Neuron (in vitro differentiated cells): ENCODE results near the gene CXCL16.
A peak's percentile ranks its signal among the peaks of the same experiment; 100 is the strongest.
"Not testable (repeated sequence)": the region's sequence is repeated elsewhere in the genome, so short reads cannot be mapped to it uniquely, and the experiment has no call there.

Source experiments
- H2AFZ ChIP-seq: one replicate; pipeline ENCODE4 v1.6.1; 2013; ENCODE audit warnings: low read depth, mild to moderate bottlenecking, inconsistent platforms, low read length, moderate library complexity
- H3K27me3 ChIP-seq: one replicate; pipeline ENCODE4 v1.6.1; 2013; ENCODE audit warnings: low read length; ENCODE audit not compliant: insufficient read depth
- H3K36me3 ChIP-seq: one replicate; pipeline ENCODE4 v1.6.1; 2013; ENCODE audit warnings: low read length; ENCODE audit not compliant: insufficient read depth
- H3K4me1 ChIP-seq: one replicate; pipeline ENCODE4 v1.6.1; 2013; ENCODE audit warnings: low read length; ENCODE audit not compliant: insufficient read depth
- H3K4me3 ChIP-seq: 2 replicates; pipeline ENCODE4 v1.5.1; 2013; ENCODE audit warnings: mild to moderate bottlenecking, low read length, moderate library complexity
- H3K9me3 ChIP-seq: one replicate; pipeline ENCODE4 v1.6.1; 2013; ENCODE audit warnings: low read length

Gene CXCL16

DNA sequence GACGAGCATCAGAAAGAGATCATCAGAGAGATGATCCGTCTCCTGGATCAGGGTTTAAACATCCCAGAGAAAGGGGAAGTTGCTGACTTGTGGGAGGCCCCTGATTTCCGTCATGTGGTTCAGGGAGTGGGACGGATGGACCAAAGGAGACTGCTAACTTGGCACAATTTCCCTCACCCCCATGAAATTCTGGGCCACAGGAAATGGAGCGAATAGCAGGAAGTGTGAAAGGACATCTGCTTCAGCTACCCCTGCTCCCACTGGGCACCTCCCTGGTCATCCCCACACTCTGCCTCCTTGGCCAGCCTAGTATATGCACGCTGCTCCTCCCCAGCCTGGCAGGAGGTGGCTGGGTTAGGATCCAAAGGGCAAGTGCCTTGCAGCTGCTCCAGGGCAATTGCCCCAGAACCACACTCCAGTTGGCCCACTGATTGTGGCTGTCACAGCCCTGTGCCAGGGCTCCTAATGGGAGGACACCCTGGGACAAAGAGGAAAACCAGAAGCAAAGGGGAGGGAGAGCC, 28.0 kb downstream of the CXCL16 start:
- Histone ChIP-seq H3K27me3 (no peaks in the 10 kb centered on the region), H3K9me3 (no peaks in the 10 kb centered on the region), H3K4me1 (peaks cover 13% of the 10 kb centered on the region), H2AFZ (no peak overlapping the region), H3K4me3 (peak overlapping the region; percentile 57), H3K36me3 (peaks cover 8% of the 10 kb centered on the region)

DNA sequence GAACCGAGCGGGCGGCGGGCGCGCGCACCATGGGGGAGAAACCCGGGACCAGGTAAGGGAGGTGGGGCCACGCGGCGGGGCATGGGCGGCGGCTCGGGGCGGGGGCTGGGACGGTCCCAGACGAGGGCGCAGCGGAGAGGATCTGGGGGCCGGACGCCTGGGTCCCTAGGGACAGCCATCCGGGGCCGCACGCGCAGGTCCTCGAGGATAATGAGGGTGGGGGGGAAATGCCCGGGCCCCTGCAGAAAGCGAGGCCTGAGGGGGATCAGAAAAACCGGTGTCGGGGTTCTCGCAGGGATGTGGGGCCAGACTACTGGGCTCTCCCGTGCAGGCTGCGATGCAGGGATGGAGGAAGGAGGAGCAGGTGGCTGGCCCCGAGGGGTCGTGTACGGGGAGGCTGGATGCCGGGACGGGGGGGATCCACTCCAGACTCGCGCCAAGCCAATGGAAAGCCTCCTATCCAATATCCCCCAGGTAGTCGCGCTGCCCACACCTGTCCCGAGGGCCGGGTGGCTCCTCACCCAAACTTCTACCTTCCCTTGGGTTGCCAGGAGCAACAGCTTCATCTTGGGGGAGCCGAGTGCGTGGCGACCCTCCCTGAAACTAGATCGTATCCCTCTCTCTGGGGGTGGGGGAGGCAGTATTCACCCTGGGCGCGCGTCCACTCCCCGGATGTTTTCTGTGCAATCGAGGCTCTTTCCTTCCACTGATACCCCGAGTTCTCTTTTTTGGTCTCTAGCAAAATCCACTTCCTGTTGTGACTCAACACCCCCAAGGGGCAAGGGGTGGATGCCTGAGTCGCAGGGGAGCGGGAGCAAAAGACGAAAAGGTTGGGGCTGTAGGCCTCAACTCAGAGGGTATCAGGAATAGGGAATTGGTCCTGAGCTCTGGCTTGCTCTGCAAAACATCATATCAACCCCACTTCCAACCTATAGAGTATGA, 28.8 kb downstream of the CXCL16 start:
- Histone ChIP-seq H3K27me3 (no peaks in the 10 kb centered on the region), H3K4me3 (peak overlapping the region; percentile 57), H3K9me3 (no peaks in the 10 kb centered on the region), H3K36me3 (peaks cover 5% of the 10 kb centered on the region), H3K4me1 (peaks cover 13% of the 10 kb centered on the region), H2AFZ (peak overlapping the region; percentile 66)

DNA sequence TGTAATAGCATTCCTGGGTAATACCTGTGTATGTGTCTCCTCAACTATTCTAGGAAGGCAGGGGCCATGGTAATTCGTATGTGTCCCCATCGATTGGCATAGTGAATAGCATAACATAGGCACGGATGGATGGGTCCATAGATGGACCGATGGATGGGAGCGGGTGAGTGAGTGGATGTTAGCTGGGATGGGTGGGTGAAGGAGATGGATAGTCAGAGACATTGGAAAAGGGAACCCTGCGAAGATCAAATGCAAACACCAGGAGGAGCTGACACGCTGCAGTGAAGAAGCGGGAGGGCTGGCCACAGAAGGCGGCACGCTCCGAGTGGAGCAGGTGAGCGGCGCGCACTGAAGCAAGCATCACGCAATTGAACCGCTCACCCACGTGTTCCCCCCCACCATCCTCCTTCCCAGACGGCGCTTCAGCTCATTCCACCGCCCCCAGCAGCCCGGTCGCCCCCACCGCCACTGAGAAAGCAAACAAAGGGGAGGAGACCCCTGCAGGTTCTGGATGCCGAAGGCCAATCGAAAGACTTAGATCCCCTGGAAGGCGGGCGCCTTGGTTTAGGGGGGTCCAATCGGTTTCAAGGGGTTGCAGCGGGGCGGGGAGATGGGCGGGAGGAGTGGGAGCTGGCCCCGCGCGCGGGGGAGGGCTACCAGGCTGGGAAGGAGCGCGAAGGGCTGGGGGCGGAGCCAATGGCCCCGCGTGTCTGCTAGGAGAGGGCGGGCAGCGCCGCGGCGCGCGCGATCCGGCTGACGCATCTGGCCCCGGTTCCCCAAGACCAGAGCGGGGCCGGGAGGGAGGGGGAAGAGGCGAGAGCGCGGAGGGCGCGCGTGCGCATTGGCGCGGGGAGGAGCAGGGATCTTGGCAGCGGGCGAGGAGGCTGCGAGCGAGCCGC, 29.7 kb downstream of the CXCL16 start, which contains the start of gene ARRB2:
TSS of gene ARRB2 (plus strand) at position 839 of the 899 bp plus-strand sequence. CDS start 90 bp downstream, outside the sequence.
- Histone ChIP-seq H3K4me3 (peak within 1 kb of the TSS; percentile 57), H2AFZ (peak within 1 kb of the TSS; percentile 66), H3K4me1 (peaks cover 13% of the 10 kb centered on the region), H3K27me3 (no peaks in the 10 kb centered on the region), H3K9me3 (no peaks in the 10 kb centered on the region), H3K36me3 (no peaks in the 10 kb centered on the region)

DNA sequence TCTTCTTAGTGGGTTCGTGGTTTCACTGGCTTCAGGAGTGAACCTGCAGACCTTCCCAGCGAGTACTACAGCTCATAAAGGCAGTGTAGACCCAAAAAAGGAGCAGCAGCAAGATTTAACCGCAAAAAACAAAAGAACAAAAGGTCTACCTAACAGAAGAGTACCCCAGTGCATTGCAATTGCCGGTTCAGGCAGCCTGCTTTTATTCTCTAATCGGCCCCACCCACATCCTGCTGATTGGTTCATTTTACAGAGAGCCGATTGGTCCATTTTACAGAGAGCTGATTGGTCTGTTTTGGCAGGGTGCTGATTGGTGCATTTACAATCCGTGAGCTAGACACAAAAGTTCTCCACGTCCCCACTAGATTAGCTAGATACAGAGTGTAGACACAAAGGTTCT, 31.3 kb downstream of the CXCL16 start:
- no peak overlapping the region for H2AFZ ChIP-seq

DNA sequence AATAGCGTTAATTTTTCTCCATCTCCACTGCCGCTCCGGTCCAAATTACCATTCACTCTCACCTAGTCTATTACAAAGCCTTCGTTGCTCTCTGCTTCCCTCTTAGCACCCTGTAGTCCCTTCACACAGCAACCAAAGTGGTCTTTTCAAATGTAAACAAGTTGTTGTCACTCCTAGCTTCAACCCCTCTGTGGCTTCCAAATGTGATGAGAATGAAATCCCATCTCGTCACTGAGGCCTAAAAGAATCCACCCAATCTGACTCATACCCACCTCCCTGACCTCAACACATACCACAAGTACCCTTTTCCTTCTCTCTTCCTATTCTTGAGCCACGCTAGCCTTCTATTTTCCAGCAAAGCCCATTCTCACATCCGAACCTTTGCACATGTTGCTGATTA, 33.6 kb downstream of the CXCL16 start:
- no peaks in the 10 kb centered on the region for H3K27me3 ChIP-seq

More for the DNA sequence above, 31.3 kb downstream of the CXCL16 start:
- Histone ChIP-seq H3K36me3 (no peaks in the 10 kb centered on the region), H3K4me1 (peaks cover 13% of the 10 kb centered on the region), H3K27me3 (no peaks in the 10 kb centered on the region), H3K9me3 (no peaks in the 10 kb centered on the region), H3K4me3 (no peak overlapping the region)

DNA sequence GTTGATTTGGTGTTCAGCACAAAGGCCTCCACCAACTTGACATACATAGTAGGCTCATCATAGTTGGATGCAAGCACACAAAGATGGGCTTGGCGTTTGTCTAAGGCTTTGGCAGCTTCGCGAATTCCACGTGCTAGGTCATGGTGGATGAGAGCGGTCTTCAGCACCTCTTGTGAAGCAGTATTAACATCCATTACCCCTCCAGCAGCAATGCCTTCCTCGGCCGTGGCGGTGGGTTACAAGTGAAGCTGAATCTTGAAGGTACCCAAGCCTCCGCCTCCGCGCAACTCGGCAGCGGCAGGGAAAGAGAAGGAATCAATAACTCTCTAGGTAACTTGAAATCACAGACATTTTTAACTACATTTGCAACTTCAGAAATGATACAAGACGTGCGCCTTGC, 34.7 kb downstream of the CXCL16 start:
- no peaks in the 10 kb centered on the region for H3K27me3 ChIP-seq
- H3K4me1 ChIP-seq = peaks cover 16% of the 10 kb centered on the region
- H3K9me3 ChIP-seq = no peaks in the 10 kb centered on the region
- H2AFZ ChIP-seq = no peak overlapping the region
- peaks cover 8% of the 10 kb centered on the region for H3K36me3 ChIP-seq
- H3K4me3 ChIP-seq = peak overlapping the region; percentile 65

More for the DNA sequence above, 33.6 kb downstream of the CXCL16 start:
- Histone ChIP-seq H3K4me3 (no peak overlapping the region), H3K36me3 (peaks cover 3% of the 10 kb centered on the region), H3K9me3 (no peaks in the 10 kb centered on the region), H3K4me1 (peaks cover 18% of the 10 kb centered on the region), H2AFZ (no peak overlapping the region)

DNA sequence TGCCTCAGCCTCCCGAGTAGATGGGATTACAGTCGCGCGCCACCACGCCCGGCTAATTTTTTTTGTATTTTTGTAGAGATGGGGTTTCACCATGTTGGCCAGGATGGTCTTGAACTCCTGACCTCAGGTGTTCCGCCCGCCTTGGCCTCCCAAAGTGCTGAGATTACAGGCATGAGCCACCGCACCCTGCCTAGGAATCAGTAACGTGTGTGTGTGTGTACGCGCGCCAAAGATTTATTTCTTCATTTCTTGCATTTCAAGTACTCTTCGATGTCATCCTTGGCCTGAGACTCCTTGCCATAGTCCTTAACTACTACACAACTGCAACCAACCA, 35.2 kb downstream of the CXCL16 start:
- not testable (repeated sequence) for H3K27me3 ChIP-seq, H3K9me3 ChIP-seq, H2AFZ ChIP-seq, H3K36me3 ChIP-seq
- Histone ChIP-seq H3K4me1 (peaks cover 14% of the 10 kb centered on the region), H3K4me3 (peak overlapping the region; percentile 65)

DNA sequence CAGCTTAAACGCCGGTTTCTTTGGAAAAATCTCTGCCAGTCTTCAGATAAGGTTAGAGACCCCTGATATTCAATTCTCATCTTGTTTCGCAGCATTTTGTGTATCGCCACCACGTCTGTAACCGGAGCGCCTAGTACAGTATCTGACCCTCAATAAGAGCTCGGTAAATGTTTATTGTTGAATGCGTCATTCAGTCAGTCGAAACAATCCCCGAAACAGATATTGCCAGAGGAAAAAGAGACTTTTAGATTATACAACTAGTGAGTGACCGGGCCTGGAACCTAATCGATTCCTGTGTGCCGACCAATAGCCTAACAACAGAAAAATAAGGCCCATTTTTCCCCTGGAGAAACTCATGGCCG, 36.4 kb downstream of the CXCL16 start:
- Histone ChIP-seq H3K36me3 (peaks cover 8% of the 10 kb centered on the region), H3K4me1 (peaks cover 13% of the 10 kb centered on the region), H3K4me3 (peak overlapping the region; percentile 65), H3K27me3 (no peaks in the 10 kb centered on the region), H2AFZ (no peak overlapping the region), H3K9me3 (no peaks in the 10 kb centered on the region)

DNA sequence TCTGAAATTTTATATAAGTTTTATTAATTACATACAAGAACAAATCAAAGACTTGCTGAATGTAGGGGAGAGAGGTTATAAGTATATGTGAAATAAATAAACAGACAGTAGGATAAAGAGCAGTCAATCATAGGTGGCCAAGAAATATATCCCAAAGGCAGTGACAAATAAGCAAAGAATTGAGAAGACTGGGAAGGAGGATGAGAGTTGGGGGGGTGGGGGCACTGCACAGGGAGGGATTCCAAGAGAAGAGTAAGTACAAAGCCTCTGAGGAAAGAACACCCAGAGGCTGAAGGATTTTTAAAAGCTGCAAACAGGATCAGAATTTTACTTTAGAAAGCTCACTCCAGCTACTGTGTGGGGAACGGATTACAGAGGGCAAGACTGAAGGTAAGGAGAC, 38.6 kb downstream of the CXCL16 start:
- H3K4me3 ChIP-seq = no peak overlapping the region

DNA sequence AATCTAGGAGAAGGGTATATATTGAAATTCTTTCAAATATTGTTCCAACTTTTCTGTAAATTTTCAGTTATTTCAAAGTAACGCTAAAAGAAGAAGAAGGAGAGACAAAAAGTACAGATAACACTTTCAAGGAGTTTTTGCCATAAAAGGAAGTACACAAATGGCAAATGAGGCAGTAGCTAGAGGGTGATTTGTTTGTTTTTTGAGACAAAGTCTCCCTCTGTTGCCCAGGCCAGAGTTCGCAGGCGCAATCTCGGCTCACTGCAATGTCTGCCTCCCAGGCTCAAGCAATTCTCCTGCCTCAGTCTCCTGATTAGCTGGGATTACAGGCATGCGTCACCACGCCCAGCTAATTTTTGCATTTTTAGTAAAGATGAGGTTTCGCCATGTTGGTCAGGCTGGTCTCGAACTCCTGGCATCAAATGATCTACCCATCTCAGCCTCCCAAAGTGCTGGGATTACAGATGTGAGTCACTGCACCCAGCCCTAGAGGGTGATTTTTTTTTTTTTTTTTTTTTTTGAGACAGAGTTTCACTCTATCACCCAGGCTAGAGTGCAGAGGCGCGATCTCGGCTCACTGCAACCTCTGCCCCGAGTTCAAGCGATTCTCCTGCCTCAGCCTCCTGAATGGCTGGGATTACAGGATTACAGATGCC, 40.2 kb downstream of the CXCL16 start:
- H2AFZ ChIP-seq, H3K4me3 ChIP-seq, H3K27me3 ChIP-seq, H3K9me3 ChIP-seq: not testable (repeated sequence)
- H3K4me1 ChIP-seq = peaks cover 13% of the 10 kb centered on the region
- H3K36me3 ChIP-seq = peaks cover 33% of the 10 kb centered on the region

More for the DNA sequence above, 38.6 kb downstream of the CXCL16 start:
- Histone ChIP-seq H3K36me3 (peaks cover 27% of the 10 kb centered on the region), H3K9me3 (no peaks in the 10 kb centered on the region), H3K27me3 (no peaks in the 10 kb centered on the region), H2AFZ (no peak overlapping the region), H3K4me1 (peaks cover 13% of the 10 kb centered on the region)

DNA sequence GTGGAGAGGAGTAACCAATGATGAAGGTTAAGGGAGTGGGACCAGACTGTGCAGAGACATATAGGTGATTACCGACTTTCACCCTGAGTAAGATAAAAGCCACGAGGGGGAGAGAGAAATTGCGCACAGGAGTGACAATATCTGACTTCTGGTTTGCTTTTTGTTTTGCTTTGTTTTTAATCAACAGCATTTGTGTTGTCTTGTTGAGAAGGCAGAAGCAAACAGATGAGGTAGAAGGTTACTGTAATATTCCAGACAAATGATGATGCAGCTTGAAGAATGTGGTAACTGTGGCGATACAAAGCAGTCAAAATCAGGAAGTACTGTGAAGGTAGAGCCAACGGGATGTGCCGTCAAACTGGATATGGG, 43.3 kb downstream of the CXCL16 start:
- H3K4me3 ChIP-seq = no peak overlapping the region
- H3K9me3 ChIP-seq = peaks cover 2% of the 10 kb centered on the region
- peaks cover 37% of the 10 kb centered on the region for H3K36me3 ChIP-seq
- no peak overlapping the region for H2AFZ ChIP-seq
- H3K4me1 ChIP-seq = peaks cover 1% of the 10 kb centered on the region
- H3K27me3 ChIP-seq = no peaks in the 10 kb centered on the region

DNA sequence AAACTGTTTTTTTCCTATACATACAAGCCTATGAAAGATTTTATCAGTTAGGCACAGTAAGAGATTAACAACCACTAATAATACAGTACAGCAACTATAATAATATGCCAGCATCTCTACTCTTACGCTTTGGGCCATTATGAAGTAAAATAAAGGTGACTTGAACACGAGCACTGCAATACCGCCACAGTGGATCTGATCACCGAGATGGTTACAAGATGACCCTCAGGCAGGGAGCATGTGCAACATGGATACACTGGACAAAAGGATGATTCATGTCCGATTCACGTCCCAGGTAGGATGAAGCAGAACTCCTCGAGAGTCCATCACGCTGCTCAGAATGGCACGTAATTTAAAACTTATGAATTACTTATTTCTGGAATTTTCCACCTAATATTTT, 46.3 kb downstream of the CXCL16 start:
- no peak overlapping the region for H3K4me3 ChIP-seq
- H3K4me1 ChIP-seq = no peaks in the 10 kb centered on the region
- no peak overlapping the region for H2AFZ ChIP-seq
- peaks cover 5% of the 10 kb centered on the region for H3K9me3 ChIP-seq
- peaks cover 52% of the 10 kb centered on the region for H3K36me3 ChIP-seq
- no peaks in the 10 kb centered on the region for H3K27me3 ChIP-seq
